ENCODE results near the gene PRPF38B. TPM values are rescaled to one million over a fixed set of nuclear protein-coding genes. Genes with fewer than 3 reads are reported as not detected.

Gene PRPF38B
- 10 to 100 TPM; 19.7 to 38.7 (median 21.1) TPM for polyA plus RNA-seq (ENCODE audit: low read depth in 6 of 6)

- ATAC-seq (ENCODE audit: low read depth in 2 of 2) (peak; percentile 87), DNase-seq (peak; percentile 93)
- H3K27ac Mint-ChIP-seq = peak within 1 kb of the TSS; percentile 97 to 100 (median 98)
- H3K4me1 Mint-ChIP-seq = peaks cover 26 to 47% (median 43%) of the 10 kb centered on the region in 3 donors
- no peaks in the 10 kb centered on the region for H3K9me3 Mint-ChIP-seq
- peak within 1 kb of the TSS; percentile 89 to 100 (median 97) for H3K4me3 Mint-ChIP-seq
- peaks cover 0 to 7% (median 0%) of the 10 kb centered on the region in 3 donors for H3K27me3 Mint-ChIP-seq
- H3K36me3 Mint-ChIP-seq = peaks cover 0 to 10% of the 10 kb centered on the region in 2 donors
These were observed at the start of gene PRPF38B for GRCh38 chr1:108691942-108692723. TSS of gene PRPF38B (plus strand) at chr1:108692310. CDS start at chr1:108692592, 282 bp downstream.

- ATAC-seq (ENCODE audit: low read depth in 2 of 2) = peak; percentile 43 to 49
- H3K4me1 Mint-ChIP-seq = peaks cover 14 to 35% (median 33%) of the 10 kb centered on the region in 3 donors
These were observed 48.4 kb upstream of the PRPF38B start for GRCh38 chr1:108643492-108644335.

GRCh38 chr1:108644984-108645383 is 47.1 kb upstream of the PRPF38B start:
- peak overlapping the region in 1 of 8 donors; percentile 9 for H3K4me3 Mint-ChIP-seq
- DNase-seq = no peak
- peaks cover 9 to 19% of the 10 kb centered on the region in 2 donors for H3K36me3 Mint-ChIP-seq
- H3K9me3 Mint-ChIP-seq = no peaks in the 10 kb centered on the region
- H3K27me3 Mint-ChIP-seq = no peaks in the 10 kb centered on the region
- no peak for ATAC-seq (ENCODE audit: low read depth in 2 of 2)
- H3K4me1 Mint-ChIP-seq = peaks cover 14 to 35% (median 29%) of the 10 kb centered on the region in 3 donors
- peak overlapping the region in 3 of 6 donors; percentile 41 to 71 (median 45) for H3K27ac Mint-ChIP-seq

More at GRCh38 chr1:108643492-108644335, 48.4 kb upstream of the PRPF38B start:
- H3K36me3 Mint-ChIP-seq = peaks cover 5 to 7% of the 10 kb centered on the region in 2 donors
- H3K27me3 Mint-ChIP-seq = no peaks in the 10 kb centered on the region
- H3K9me3 Mint-ChIP-seq = peaks cover 0 to 2% (median 0%) of the 10 kb centered on the region in 7 donors
- DNase-seq = peak; percentile 25
- no peak overlapping the region for H3K27ac Mint-ChIP-seq
- no peak overlapping the region for H3K4me3 Mint-ChIP-seq

- H3K9me3 Mint-ChIP-seq = no peaks in the 10 kb centered on the region
- peaks cover 11 to 19% of the 10 kb centered on the region in 2 donors for H3K36me3 Mint-ChIP-seq
- H3K4me3 Mint-ChIP-seq = peak overlapping the region in 1 of 8 donors; percentile 74
- H3K4me1 Mint-ChIP-seq = peaks cover 14 to 35% (median 28%) of the 10 kb centered on the region in 3 donors
- ATAC-seq (ENCODE audit: low read depth in 2 of 2) (no peak), DNase-seq (no peak)
- H3K27ac Mint-ChIP-seq = peak overlapping the region in 5 of 6 donors; percentile 11 to 90 (median 50)
- H3K27me3 Mint-ChIP-seq = no peaks in the 10 kb centered on the region
These were observed 46.4 kb upstream of the PRPF38B start for GRCh38 chr1:108645564-108646184.

- H3K9me3 Mint-ChIP-seq = no peaks in the 10 kb centered on the region
- DNase-seq = no peak
- no peak for ATAC-seq (ENCODE audit: low read depth in 2 of 2)
- peak overlapping the region in 4 of 8 donors; percentile 2 to 45 (median 16) for H3K4me3 Mint-ChIP-seq
- H3K36me3 Mint-ChIP-seq = peaks cover 11 to 19% of the 10 kb centered on the region in 2 donors
- no peaks in the 10 kb centered on the region for H3K27me3 Mint-ChIP-seq
- H3K27ac Mint-ChIP-seq = peak overlapping the region; percentile 90 to 97 (median 92)
- H3K4me1 Mint-ChIP-seq = peaks cover 14 to 35% (median 28%) of the 10 kb centered on the region in 3 donors
These were observed 45.9 kb upstream of the PRPF38B start for GRCh38 chr1:108646265-108646647.

- Mint-ChIP-seq H3K27me3 (no peaks in the 10 kb centered on the region), H3K4me3 (peak overlapping the region in 6 of 8 donors; percentile 1 to 68 (median 48)), H3K4me1 (peaks cover 14 to 35% (median 28%) of the 10 kb centered on the region in 3 donors), H3K27ac (peak overlapping the region; percentile 90 to 97 (median 92)), H3K36me3 (peaks cover 11 to 19% of the 10 kb centered on the region in 2 donors), H3K9me3 (peaks cover 0 to 3% (median 0%) of the 10 kb centered on the region in 7 donors)
- ATAC-seq (ENCODE audit: low read depth in 2 of 2) (peak; percentile 89 to 95), DNase-seq (peak; percentile 40)
These were observed 45.4 kb upstream of the PRPF38B start for GRCh38 chr1:108646648-108647269.

- Mint-ChIP-seq H3K36me3 (peaks cover 11 to 13% of the 10 kb centered on the region in 2 donors), H3K27ac (no peak overlapping the region), H3K4me1 (peaks cover 0 to 4% (median 1%) of the 10 kb centered on the region in 3 donors), H3K9me3 (peaks cover 0 to 6% (median 0%) of the 10 kb centered on the region in 7 donors), H3K4me3 (no peak overlapping the region), H3K27me3 (no peaks in the 10 kb centered on the region)
- ATAC-seq (ENCODE audit: low read depth in 2 of 2) (no peak), DNase-seq (no peak)
These were observed 38.5 kb upstream of the PRPF38B start for GRCh38 chr1:108653431-108654105.

GRCh38 chr1:108657356-108658080 is 34.6 kb upstream of the PRPF38B start:
- peaks cover 0 to 20% (median 4%) of the 10 kb centered on the region in 3 donors for H3K4me1 Mint-ChIP-seq
- ATAC-seq (ENCODE audit: low read depth in 2 of 2) = no peak
- H3K4me3 Mint-ChIP-seq = no peak overlapping the region
- H3K9me3 Mint-ChIP-seq = peaks cover 0 to 2% (median 0%) of the 10 kb centered on the region in 7 donors
- H3K27me3 Mint-ChIP-seq = no peaks in the 10 kb centered on the region
- H3K36me3 Mint-ChIP-seq = peaks cover 0 to 4% of the 10 kb centered on the region in 2 donors
- no peak for DNase-seq
- H3K27ac Mint-ChIP-seq = peak overlapping the region in 3 of 6 donors; percentile 10 to 69 (median 43)

- DNase-seq = peak; percentile 87
- H3K4me1 Mint-ChIP-seq = peaks cover 0 to 20% (median 4%) of the 10 kb centered on the region in 3 donors
- ATAC-seq (ENCODE audit: low read depth in 2 of 2) = peak; percentile 84
- peak within 1 kb of the TSS; percentile 91 to 99 (median 96) for H3K27ac Mint-ChIP-seq
- H3K4me3 Mint-ChIP-seq = peak within 1 kb of the TSS; percentile 72 to 92 (median 88)
- H3K9me3 Mint-ChIP-seq = peaks cover 0 to 2% (median 0%) of the 10 kb centered on the region in 7 donors
- no peaks in the 10 kb centered on the region for H3K27me3 Mint-ChIP-seq
- no peaks in the 10 kb centered on the region for H3K36me3 Mint-ChIP-seq
These were observed 31.0 kb upstream of the PRPF38B start, which contains the start of gene HENMT1 for GRCh38 chr1:108661030-108661609. TSS of gene HENMT1 (minus strand) at chr1:108661093. CDS start at chr1:108659884, 1,209 bp downstream.

GRCh38 chr1:108663074-108663473 is 29.0 kb upstream of the PRPF38B start:
- H3K4me3 Mint-ChIP-seq = peak overlapping the region in 4 of 8 donors; percentile 32 to 89 (median 44)
- ATAC-seq (ENCODE audit: low read depth in 2 of 2) = no peak
- H3K27me3 Mint-ChIP-seq = no peaks in the 10 kb centered on the region

GRCh38 chr1:108664481-108664880 is 27.6 kb upstream of the PRPF38B start:
- Mint-ChIP-seq H3K4me1 (peaks cover 0 to 21% (median 0%) of the 10 kb centered on the region in 3 donors), H3K27me3 (peaks cover 4 to 8% (median 8%) of the 10 kb centered on the region in 3 donors), H3K4me3 (no peak overlapping the region), H3K9me3 (peaks cover 0 to 2% (median 0%) of the 10 kb centered on the region in 7 donors), H3K27ac (no peak overlapping the region), H3K36me3 (no peaks in the 10 kb centered on the region)
- DNase-seq = no peak
- no peak for ATAC-seq (ENCODE audit: low read depth in 2 of 2)

More at GRCh38 chr1:108663074-108663473, 29.0 kb upstream of the PRPF38B start:
- Mint-ChIP-seq H3K4me1 (peaks cover 0 to 18% (median 0%) of the 10 kb centered on the region in 3 donors), H3K9me3 (peaks cover 0 to 2% (median 0%) of the 10 kb centered on the region in 7 donors), H3K36me3 (no peaks in the 10 kb centered on the region), H3K27ac (peak overlapping the region in 1 of 6 donors; percentile 37)
- no peak for DNase-seq
